ENCODE measurements around the gene DGKI. TPM values are rescaled to one million over a fixed set of nuclear protein-coding genes. Genes with fewer than 3 reads are reported as not detected.

Gene DGKI
- polyA plus RNA-seq, 4 donors, result 1.5 to 1.8 (median 1.8) TPM

- no peak for DNase-seq (ENCODE audit: low read depth in 4 of 4, low spot score in 3 of 4)
Measured at GRCh38 chr7:137402536-137403352, 444.0 kb downstream of the DGKI start.

- DNase-seq (ENCODE audit: low read depth in 4 of 4, low spot score in 3 of 4), result no peak
Measured at GRCh38 chr7:137399827-137400823, 446.6 kb downstream of the DGKI start.

GRCh38 chr7:137396051-137396450, 450.7 kb downstream of the DGKI start:
- DNase-seq (ENCODE audit: low read depth in 4 of 4, low spot score in 3 of 4), result no peak

GRCh38 chr7:137395420-137395819, 451.4 kb downstream of the DGKI start:
- no peak for DNase-seq (ENCODE audit: low read depth in 4 of 4, low spot score in 3 of 4)

GRCh38 chr7:137393570-137393969, 453.2 kb downstream of the DGKI start:
- DNase-seq (ENCODE audit: low read depth in 4 of 4, low spot score in 3 of 4), result no peak

- no peak for DNase-seq (ENCODE audit: low read depth in 4 of 4, low spot score in 3 of 4)
Measured at GRCh38 chr7:137390076-137390475, 456.7 kb downstream of the DGKI start.

GRCh38 chr7:137388916-137389315, 457.9 kb downstream of the DGKI start:
- no peak for DNase-seq (ENCODE audit: low read depth in 4 of 4, low spot score in 3 of 4)

- no peak for DNase-seq (ENCODE audit: low read depth in 4 of 4, low spot score in 3 of 4)
Measured at GRCh38 chr7:137386966-137387365, 459.8 kb downstream of the DGKI start.

GRCh38 chr7:137381045-137381444, 465.7 kb downstream of the DGKI start:
- DNase-seq (ENCODE audit: low read depth in 4 of 4, low spot score in 3 of 4), result no peak

GRCh38 chr7:137373507-137373906, 473.3 kb downstream of the DGKI start:
- no peak for DNase-seq (ENCODE audit: low read depth in 4 of 4, low spot score in 3 of 4)

GRCh38 chr7:137371616-137372015, 475.2 kb downstream of the DGKI start:
- no peak for DNase-seq (ENCODE audit: low read depth in 4 of 4, low spot score in 3 of 4)

- no peak for DNase-seq (ENCODE audit: low read depth in 4 of 4, low spot score in 3 of 4)
Measured at GRCh38 chr7:137366995-137367394, 479.8 kb downstream of the DGKI start.

GRCh38 chr7:137363683-137364082, 483.1 kb downstream of the DGKI start:
- no peak for DNase-seq (ENCODE audit: low read depth in 4 of 4, low spot score in 3 of 4)

- no peak for DNase-seq (ENCODE audit: low read depth in 4 of 4, low spot score in 3 of 4)
Measured at GRCh38 chr7:137360087-137360679, 486.6 kb downstream of the DGKI start.

GRCh38 chr7:137354961-137355360, 491.8 kb downstream of the DGKI start:
- no peak for DNase-seq (ENCODE audit: low read depth in 4 of 4, low spot score in 3 of 4)

- no peak for DNase-seq (ENCODE audit: low read depth in 4 of 4, low spot score in 3 of 4)
Measured at GRCh38 chr7:137354396-137354795, 492.4 kb downstream of the DGKI start.

- no peak for DNase-seq (ENCODE audit: low read depth in 4 of 4, low spot score in 3 of 4)
Measured at GRCh38 chr7:137351941-137352340, 494.8 kb downstream of the DGKI start.

- no peak for DNase-seq (ENCODE audit: low read depth in 4 of 4, low spot score in 3 of 4)
Measured at GRCh38 chr7:137345799-137346449, 500.9 kb downstream of the DGKI start.

- peak; percentile 53 to 65 (median 56) for DNase-seq (ENCODE audit: low read depth in 4 of 4, low spot score in 3 of 4)
Measured at GRCh38 chr7:137343281-137343841, 503.4 kb downstream of the DGKI start, which contains the start of gene PTN. TSS of gene PTN (minus strand) at chr7:137343733. CDS start at chr7:137254973, 88,760 bp downstream.

GRCh38 chr7:137342828-137343261, 503.9 kb downstream of the DGKI start:
- peak in 1 of 4 donors; percentile 10 for DNase-seq (ENCODE audit: low read depth in 4 of 4, low spot score in 3 of 4)
